Melanocyte of skin (primary cell): Measurements from ENCODE around the gene CYP2C9. TPM values are rescaled to one million over a fixed set of nuclear protein-coding genes. Genes with fewer than 3 reads are reported as not detected.

Experiments
- small RNA-seq, 2 donors: library from RNA; depleted of rRNA; stranded (forward); fragments of <200 nt; gene quantifications; one replicate each; pipeline ENCODE3, GENCODE V24; 2012
- total RNA-seq, 2 donors: library from RNA; depleted of rRNA; stranded (reverse); fragments of >200 nt; gene quantifications; 2 replicates each; pipeline ENCODE4 v1.2.3, GENCODE V29; 2012

The CYP2C9 gene
- not detected for total RNA-seq

GRCh38 chr10:94938383-94938782 lies at the start of gene CYP2C9:
Gene CYP2C9 (plus strand): TSS chr10:94938658. CDS start chr10:94938683, 25 bp downstream.

Small RNA genes lying within 50 kb of the gene (small RNA-seq; reads per million reads assigned to genes)
- 0 reads per million in 2 donors for gene CYP2C60P

Other genes with a start within 250 kb of the CYP2C9 start
- gene CYP2C19, start 176.0 kb upstream of the CYP2C9 start, total RNA-seq: not detected
- under 1 TPM in 1 of 2 donors, not detected in 1; under 0.01 TPM for gene CYP2C8, start 130.8 kb downstream of the CYP2C9 start, total RNA-seq